HFFc6 (cell line): ENCODE results near the gene ERC2. TPM values are rescaled to one million over a fixed set of nuclear protein-coding genes. Genes with fewer than 3 reads are reported as not detected.

Experiments used
- DNase-seq: peaks from one replicate; pipeline ENCODE4 v3.0.0-alpha.2; 2018
- H3K27ac Mint-ChIP-seq: 2 replicates; pipeline ENCODE4 v1.8.0; 2020; ENCODE audit warnings: mild to moderate bottlenecking, mixed read lengths
- H3K27me3 Mint-ChIP-seq: 2 replicates; pipeline ENCODE4 v1.8.0; 2021; ENCODE audit warnings: mild to moderate bottlenecking, moderate library complexity, mixed read lengths; ENCODE audit not compliant: insufficient read depth
- H3K36me3 Mint-ChIP-seq: 2 replicates; pipeline ENCODE4 v1.8.0; 2021; ENCODE audit warnings: low read depth, mixed read lengths
- H3K4me1 Mint-ChIP-seq: 2 replicates; pipeline ENCODE4 v1.8.0; 2020; ENCODE audit warnings: low read depth, mixed read lengths
- H3K4me3 Mint-ChIP-seq: 2 replicates; pipeline ENCODE4 v1.8.0; 2020; ENCODE audit warnings: mild to moderate bottlenecking, moderate library complexity, mixed read lengths
- H3K9me3 Mint-ChIP-seq: 2 replicates; pipeline ENCODE4 v1.8.0; 2020; ENCODE audit warnings: mild to moderate bottlenecking, mixed read lengths
- CTCF ChIP-seq: fragments of 200-600 bp; sonication (generic); IDR thresholded peaks from 2 replicates; pipeline ENCODE4 v1.5.0; 2021; ENCODE audit warnings: antibody characterized with exemption, mild to moderate bottlenecking
- total RNA-seq, 6 experiments: library from RNA; stranded (reverse); fragmentation: NEBNext Ultra II Directional; extraction: Animal tissue kit (Norgen Biotek cat#: 25700); gene quantifications; 2 replicates in 1 of 6; 3 replicates in 5 of 6; pipeline ENCODE4 v1.2.3, GENCODE V29; 2021

The ERC2 gene
- total RNA-seq, 6 experiments from 2014 or later = 0.11 TPM; not detected in 5

- H3K4me1 Mint-ChIP-seq = no peaks in the 10 kb centered on the region
- TF ChIP-seq CTCF = no peak
- H3K36me3 Mint-ChIP-seq = no peaks in the 10 kb centered on the region
- H3K4me3 Mint-ChIP-seq = no peak overlapping the region
- peaks cover 5% of the 10 kb centered on the region for H3K9me3 Mint-ChIP-seq
- DNase-seq = no peak
- H3K27ac Mint-ChIP-seq = no peak overlapping the region
- no peaks in the 10 kb centered on the region for H3K27me3 Mint-ChIP-seq
These were observed 354.4 kb downstream of the ERC2 start for GRCh38 chr3:56113908-56114307.

GRCh38 chr3:56113231-56113630 lies 355.0 kb downstream of the ERC2 start:
- Mint-ChIP-seq H3K27ac (no peak overlapping the region), H3K27me3 (no peaks in the 10 kb centered on the region), H3K36me3 (no peaks in the 10 kb centered on the region), H3K4me1 (no peaks in the 10 kb centered on the region), H3K9me3 (peaks cover 5% of the 10 kb centered on the region), H3K4me3 (no peak overlapping the region)
- no peak for DNase-seq
- TF ChIP-seq CTCF = no peak

DNA sequence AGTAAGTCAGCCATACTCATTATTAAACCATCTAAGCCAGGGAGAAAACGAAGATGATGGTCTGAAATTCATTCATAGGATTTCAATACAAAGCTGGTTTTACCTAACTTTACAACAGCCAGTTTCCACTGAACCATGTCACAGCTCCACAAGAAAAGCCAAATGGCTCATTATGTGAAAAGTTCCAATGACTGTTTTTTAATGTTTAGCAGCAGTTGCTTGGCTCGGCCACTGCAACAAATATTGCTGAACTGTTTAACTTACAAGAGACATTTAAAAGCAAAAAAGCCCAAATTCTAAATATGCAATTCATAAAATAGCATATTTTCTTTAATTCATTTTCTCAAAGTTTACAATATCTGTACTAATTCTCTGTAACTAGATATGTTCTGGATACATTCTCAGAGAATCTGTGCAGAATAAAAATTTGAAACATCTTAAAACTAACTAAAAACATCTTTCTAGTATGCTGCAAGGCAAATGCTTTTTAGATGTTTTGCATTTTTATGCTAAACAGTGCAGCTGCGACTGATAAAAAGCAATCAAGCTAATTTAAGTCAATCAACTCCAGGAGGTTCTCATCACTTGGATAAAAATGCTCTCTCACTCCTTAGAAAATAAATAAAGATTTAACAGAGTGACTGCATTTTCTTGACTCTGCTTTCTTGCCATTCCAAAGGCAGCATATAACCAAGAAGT lies 356.5 kb downstream of the ERC2 start:
- peaks cover 5% of the 10 kb centered on the region for H3K9me3 Mint-ChIP-seq
- H3K27ac Mint-ChIP-seq = no peak overlapping the region
- H3K4me3 Mint-ChIP-seq = no peak overlapping the region
- TF ChIP-seq CTCF = no peak
- H3K36me3 Mint-ChIP-seq = no peaks in the 10 kb centered on the region
- no peaks in the 10 kb centered on the region for H3K4me1 Mint-ChIP-seq
- no peaks in the 10 kb centered on the region for H3K27me3 Mint-ChIP-seq
- no peak for DNase-seq

- Mint-ChIP-seq H3K36me3 (no peaks in the 10 kb centered on the region), H3K9me3 (peaks cover 3% of the 10 kb centered on the region), H3K4me3 (no peak overlapping the region), H3K27ac (no peak overlapping the region), H3K27me3 (no peaks in the 10 kb centered on the region), H3K4me1 (no peaks in the 10 kb centered on the region)
- no peak for DNase-seq
- TF ChIP-seq CTCF = no peak
These were observed 357.4 kb downstream of the ERC2 start for GRCh38 chr3:56110886-56111285.

DNA sequence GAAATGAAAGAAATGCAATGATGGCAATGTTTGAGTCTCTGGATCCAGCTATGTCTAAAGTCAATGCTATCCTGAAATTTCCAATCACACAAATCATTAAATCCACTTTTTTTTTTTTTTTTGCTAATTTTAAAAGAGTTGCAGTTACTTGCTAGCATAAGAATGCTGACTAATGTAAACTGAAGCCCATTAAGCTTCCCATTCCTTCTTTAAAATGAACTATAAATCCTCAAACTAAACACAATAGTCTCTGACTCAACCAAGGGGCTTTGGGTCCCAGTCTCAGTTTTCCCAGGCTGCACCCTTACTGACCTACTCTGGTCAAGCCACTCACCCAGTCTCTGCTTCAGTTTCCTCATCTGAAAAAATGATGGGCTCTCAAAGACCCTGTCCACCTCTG lies 361.1 kb downstream of the ERC2 start:
- H3K27ac Mint-ChIP-seq = no peak overlapping the region
- H3K27me3 Mint-ChIP-seq = no peaks in the 10 kb centered on the region
- DNase-seq = no peak
- peaks cover 15% of the 10 kb centered on the region for H3K9me3 Mint-ChIP-seq
- H3K36me3 Mint-ChIP-seq = no peaks in the 10 kb centered on the region
- no peak for TF ChIP-seq CTCF
- H3K4me3 Mint-ChIP-seq = no peak overlapping the region
- H3K4me1 Mint-ChIP-seq = no peaks in the 10 kb centered on the region
